Chondrocyte (in vitro differentiated cells): ENCODE data around the gene UNC5A. TPM values are rescaled to one million over a fixed set of nuclear protein-coding genes. Genes with fewer than 3 reads are reported as not detected.

ENCODE experiments used
- DNase-seq: peaks from one replicate; pipeline ENCODE4 v3.0.0; 2021; ENCODE audit warnings: mixed read lengths, low spot score
- H3K27ac Mint-ChIP-seq: one replicate; pipeline ENCODE4 v1.8.0; 2021; ENCODE audit warnings: mild to moderate bottlenecking, moderate library complexity, mixed read lengths; ENCODE audit not compliant: unreplicated experiment
- H3K27me3 Mint-ChIP-seq: 2 replicates; pipeline ENCODE4 v1.8.0; 2021; ENCODE audit warnings: low read depth, mixed read lengths
- H3K36me3 Mint-ChIP-seq: 2 replicates; pipeline ENCODE4 v1.8.0; 2021; ENCODE audit warnings: low read depth, mixed read lengths
- H3K4me1 Mint-ChIP-seq: 2 replicates; pipeline ENCODE4 v1.8.0; 2021; ENCODE audit warnings: low read depth, mild to moderate bottlenecking, mixed read lengths
- H3K4me3 Mint-ChIP-seq: one replicate; pipeline ENCODE4 v1.8.0; 2021; ENCODE audit warnings: mild to moderate bottlenecking, moderate library complexity, mixed read lengths; ENCODE audit not compliant: unreplicated experiment
- H3K9me3 Mint-ChIP-seq: 2 replicates; pipeline ENCODE4 v1.8.0; 2021; ENCODE audit warnings: low read depth, mixed read lengths
- CTCF ChIP-seq: fragments of 200-600 bp; sonication (generic); IDR thresholded peaks from 2 replicates; pipeline ENCODE4 v1.5.0; 2021; ENCODE audit warnings: antibody characterized with exemption, mild to moderate bottlenecking, moderate library complexity
- total RNA-seq: library from RNA; stranded (reverse); gene quantifications from 3 replicates; pipeline ENCODE4 v1.2.1, GENCODE V29; 2021

UNC5A gene
- total RNA-seq, 1 donor from 2014 or later = 0.15 TPM

GRCh38 chr5:176851871-176852658 is 41.7 kb downstream of the UNC5A start:
- Mint-ChIP-seq H3K36me3 (no peaks in the 10 kb centered on the region), H3K27me3 (peaks cover 21% of the 10 kb centered on the region), H3K9me3 (no peaks in the 10 kb centered on the region), H3K27ac (no peak overlapping the region), H3K4me1 (no peaks in the 10 kb centered on the region), H3K4me3 (no peak overlapping the region)
- no peak for TF ChIP-seq CTCF
- no peak for DNase-seq

DNA sequence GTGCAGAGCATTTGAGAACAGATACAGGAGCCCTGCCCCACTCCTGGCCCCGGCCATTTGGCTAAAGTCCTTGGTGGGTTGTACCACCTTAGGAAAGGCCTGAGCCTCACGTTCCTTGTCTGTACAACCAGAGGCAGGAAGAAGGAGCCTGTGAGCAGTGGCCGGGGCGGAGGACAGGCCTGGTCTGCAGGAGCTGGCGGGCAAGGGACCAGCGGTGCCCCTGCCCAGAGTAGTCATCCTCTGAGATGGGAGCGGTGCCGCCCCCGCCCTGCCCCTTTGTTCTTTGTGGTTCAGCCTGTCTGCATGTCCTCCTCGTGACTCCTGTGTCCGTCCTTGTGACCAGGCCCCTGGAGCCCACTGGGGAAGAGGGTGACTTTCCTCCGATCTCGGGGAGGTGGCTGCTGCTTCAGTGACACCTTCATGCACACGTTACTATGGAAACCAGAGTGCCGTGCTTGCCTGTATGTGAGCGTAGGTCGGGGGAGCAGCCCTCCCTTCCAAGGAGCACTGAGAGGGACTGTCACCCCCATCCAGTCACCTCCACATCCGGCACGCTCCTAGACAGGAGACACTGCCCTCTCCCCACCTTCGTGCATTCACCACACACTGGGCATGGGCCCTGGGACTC is 42.9 kb downstream of the UNC5A start:
- Mint-ChIP-seq H3K4me1 (no peaks in the 10 kb centered on the region), H3K27me3 (peaks cover 30% of the 10 kb centered on the region), H3K36me3 (no peaks in the 10 kb centered on the region), H3K4me3 (no peak overlapping the region), H3K9me3 (no peaks in the 10 kb centered on the region), H3K27ac (no peak overlapping the region)
- DNase-seq = no peak
- no peak for TF ChIP-seq CTCF

GRCh38 chr5:176854164-176854563 is 43.8 kb downstream of the UNC5A start:
- no peak for TF ChIP-seq CTCF
- Mint-ChIP-seq H3K27me3 (peaks cover 35% of the 10 kb centered on the region), H3K36me3 (no peaks in the 10 kb centered on the region), H3K4me3 (no peak overlapping the region), H3K4me1 (no peaks in the 10 kb centered on the region), H3K9me3 (no peaks in the 10 kb centered on the region), H3K27ac (no peak overlapping the region)
- no peak for DNase-seq

GRCh38 chr5:176855598-176855997 is 45.2 kb downstream of the UNC5A start:
- TF ChIP-seq CTCF = no peak
- no peak overlapping the region for H3K4me3 Mint-ChIP-seq

GRCh38 chr5:176856746-176857145 is 46.4 kb downstream of the UNC5A start:
- Mint-ChIP-seq H3K27ac (no peak overlapping the region), H3K4me3 (no peak overlapping the region), H3K4me1 (no peaks in the 10 kb centered on the region), H3K9me3 (no peaks in the 10 kb centered on the region), H3K27me3 (peaks cover 28% of the 10 kb centered on the region), H3K36me3 (no peaks in the 10 kb centered on the region)
- no peak for TF ChIP-seq CTCF
- no peak for DNase-seq

More at GRCh38 chr5:176855598-176855997, 45.2 kb downstream of the UNC5A start:
- Mint-ChIP-seq H3K4me1 (no peaks in the 10 kb centered on the region), H3K27me3 (peaks cover 31% of the 10 kb centered on the region), H3K36me3 (no peaks in the 10 kb centered on the region), H3K27ac (no peak overlapping the region), H3K9me3 (no peaks in the 10 kb centered on the region)
- no peak for DNase-seq
